Activated CD4-positive, alpha-beta memory T cell treated with anti-CD3 and anti-CD28 coated beads, Interleukin-2, amount 10 ng/mL, durations not matched to agents 7 days and 5 days (primary cell): Measurements from ENCODE around the gene PSG6. TPM values are rescaled to one million over a fixed set of nuclear protein-coding genes. Genes with fewer than 3 reads are reported as not detected.
"Not testable (repeated sequence)": the region's sequence is repeated elsewhere in the genome, so short reads cannot be mapped to it uniquely, and the experiment has no call there.

ENCODE experiments used
- CTCF ChIA-PET: fragments of 350-600 bp; sonication (Branson Sonifier 250); formaldehyde crosslinking; loops from one replicate; lab custom pipeline; 2021; ENCODE audit warnings: antibody characterized with exemption, inconsistent platforms; lab: Charles Lee
- POLR2A ChIA-PET: fragments of 350-600 bp; sonication (Branson Sonifier 250); formaldehyde crosslinking; loops from one replicate; lab custom pipeline; 2021; ENCODE audit warnings: antibody characterized with exemption; lab: Charles Lee
- DNase-seq: peaks from one replicate; pipeline ENCODE4 v3.0.0-alpha.2; 2020
- H3K27ac Mint-ChIP-seq: one replicate; pipeline ENCODE4 v1.8.0; 2021; ENCODE audit warnings: mild to moderate bottlenecking, mixed read lengths
- H3K27me3 Mint-ChIP-seq: one replicate; pipeline ENCODE4 v1.8.0; 2021; ENCODE audit warnings: mixed read lengths
- H3K36me3 Mint-ChIP-seq: one replicate; pipeline ENCODE4 v1.8.0; 2021; ENCODE audit warnings: low read depth, mixed read lengths
- H3K4me1 Mint-ChIP-seq: one replicate; pipeline ENCODE4 v1.8.0; 2021; ENCODE audit warnings: mixed read lengths
- H3K4me3 Mint-ChIP-seq: one replicate; pipeline ENCODE4 v1.8.0; 2021; ENCODE audit warnings: mild to moderate bottlenecking, mixed read lengths
- H3K9me3 Mint-ChIP-seq: one replicate; pipeline ENCODE4 v1.8.0; 2021; ENCODE audit warnings: mixed read lengths
- total RNA-seq, 2 experiments: library from RNA; stranded (reverse); gene quantifications; one replicate each; pipeline ENCODE4 v1.2.3, GENCODE V29; 2021

The PSG6 gene
- total RNA-seq, 2 experiments from 2014 or later, result not detected

DNA sequence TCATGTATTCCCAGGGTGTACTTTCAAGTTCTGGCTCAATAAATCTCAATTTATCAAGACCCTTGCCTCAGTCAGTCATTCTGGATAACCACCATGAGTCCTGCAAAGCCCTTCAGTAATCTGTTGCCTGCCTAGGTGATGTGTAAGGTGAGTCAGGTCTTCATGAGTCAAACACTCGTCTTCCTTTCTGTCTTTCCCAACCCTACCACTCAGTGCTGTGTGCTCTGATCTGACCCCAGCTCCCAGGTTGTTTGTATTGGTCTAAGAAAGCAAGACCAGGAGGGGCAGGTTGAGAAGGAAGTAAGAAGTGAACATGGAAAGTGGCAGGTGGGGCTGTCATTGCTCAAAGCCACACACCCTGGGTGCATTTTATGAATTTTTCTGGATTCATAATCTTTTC is 20.0 kb downstream of the PSG6 start:
- H3K36me3 Mint-ChIP-seq, H3K27ac Mint-ChIP-seq, H3K4me1 Mint-ChIP-seq, CTCF ChIA-PET, POLR2A ChIA-PET, H3K9me3 Mint-ChIP-seq, H3K4me3 Mint-ChIP-seq, DNase-seq, H3K27me3 Mint-ChIP-seq: not testable (repeated sequence)

DNA sequence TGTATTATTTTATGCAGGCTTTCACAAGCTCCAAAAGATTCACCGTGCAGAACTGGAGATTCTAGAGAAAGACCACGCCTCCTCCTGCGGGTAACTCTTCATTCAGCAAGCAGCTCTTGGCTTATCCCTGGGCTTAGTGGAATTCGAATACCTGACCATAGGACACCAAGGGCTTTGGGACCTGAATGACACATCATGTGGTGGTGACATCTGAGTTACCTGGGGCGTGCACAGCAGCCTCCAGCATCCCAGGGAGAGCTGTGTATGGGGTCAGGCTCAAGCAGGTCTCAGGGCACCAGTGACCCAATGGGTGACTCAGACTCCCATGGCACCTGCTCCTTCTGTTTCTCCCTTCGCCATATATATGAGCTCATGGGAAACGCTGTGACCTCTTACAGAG is 27.2 kb downstream of the PSG6 start:
- H3K36me3 Mint-ChIP-seq, POLR2A ChIA-PET: not testable (repeated sequence)

DNA sequence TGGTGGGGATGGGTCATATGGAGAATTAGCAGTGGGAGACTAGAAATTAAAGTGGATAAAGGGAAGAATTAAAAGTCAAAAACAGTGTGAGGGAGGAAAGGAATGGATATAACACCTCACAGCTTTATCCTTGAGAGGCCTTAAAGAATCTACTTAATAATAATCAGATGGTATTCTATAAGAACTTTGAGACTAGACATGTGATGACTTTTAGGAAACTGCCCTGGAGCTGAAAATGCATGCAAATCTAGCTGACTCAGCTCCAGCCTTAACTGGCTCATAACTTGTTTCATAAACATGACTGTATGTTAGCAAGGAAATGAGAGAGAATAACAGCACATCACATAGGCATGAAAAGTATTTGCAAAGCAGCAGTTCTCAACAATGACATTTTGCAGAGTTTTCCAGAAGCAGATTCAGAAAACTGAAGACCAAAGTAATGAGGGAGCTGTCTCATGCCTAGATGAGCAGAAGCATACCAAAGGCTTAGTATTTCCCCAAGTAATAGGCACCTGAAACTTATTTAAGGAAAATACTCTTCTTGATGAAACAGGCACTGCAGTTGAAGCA is 29.7 kb downstream of the PSG6 start:
- CTCF ChIA-PET, H3K9me3 Mint-ChIP-seq, H3K4me3 Mint-ChIP-seq, H3K36me3 Mint-ChIP-seq, H3K27me3 Mint-ChIP-seq, H3K27ac Mint-ChIP-seq, DNase-seq, POLR2A ChIA-PET, H3K4me1 Mint-ChIP-seq: not testable (repeated sequence)

More for the DNA sequence above, 27.2 kb downstream of the PSG6 start:
- H3K27ac Mint-ChIP-seq, H3K4me3 Mint-ChIP-seq, H3K9me3 Mint-ChIP-seq, H3K4me1 Mint-ChIP-seq, DNase-seq, H3K27me3 Mint-ChIP-seq, CTCF ChIA-PET: not testable (repeated sequence)

DNA sequence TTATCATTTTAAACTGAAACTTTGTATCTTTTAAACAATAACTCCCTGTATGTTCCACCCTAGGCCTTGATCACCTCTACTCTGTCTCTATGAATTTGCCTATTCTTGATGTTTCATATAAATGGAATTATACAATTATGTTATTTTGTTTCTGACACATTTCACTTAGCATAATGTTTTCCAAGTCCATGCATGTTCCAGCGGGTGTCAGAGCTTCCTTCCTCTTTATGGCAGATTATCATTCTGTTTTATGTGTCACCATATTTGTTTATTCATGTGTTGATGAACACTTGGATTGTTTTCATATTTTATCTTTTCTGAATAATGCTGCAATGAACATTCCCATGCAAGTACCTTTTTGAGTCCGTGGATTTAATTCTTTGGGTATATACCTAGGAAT is 35.0 kb downstream of the PSG6 start:
- POLR2A ChIA-PET, H3K27ac Mint-ChIP-seq, H3K36me3 Mint-ChIP-seq, H3K9me3 Mint-ChIP-seq, H3K4me3 Mint-ChIP-seq, H3K27me3 Mint-ChIP-seq, H3K4me1 Mint-ChIP-seq, DNase-seq: not testable (repeated sequence)
- CTCF ChIA-PET, result interaction anchor here (0.6 to 1.6 kb wide), 2 partner anchors 35 to 40 kb away, joined by 3 read pairs; partner anchors contain the start of gene PSG6

DNA sequence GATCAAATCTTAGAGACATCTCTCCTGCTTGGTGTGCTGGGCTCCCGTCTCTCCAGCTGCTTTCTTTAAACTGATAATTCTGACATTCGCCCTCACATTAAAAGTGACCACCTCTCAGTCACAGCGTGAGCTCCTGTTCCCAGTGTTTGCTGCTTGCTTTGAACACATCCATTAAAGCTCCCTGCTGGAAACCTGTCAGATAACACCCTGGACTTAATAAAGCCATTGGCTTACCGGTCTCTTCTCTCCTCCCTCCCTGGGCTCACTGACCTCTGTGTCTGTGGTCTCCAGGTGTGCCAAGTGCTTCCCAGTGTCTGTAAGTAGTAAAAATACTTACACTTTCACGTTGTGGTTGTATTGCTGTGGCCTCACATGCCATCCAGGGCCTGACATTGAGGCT is 35.7 kb downstream of the PSG6 start:
- DNase-seq, CTCF ChIA-PET, H3K27me3 Mint-ChIP-seq, H3K4me3 Mint-ChIP-seq, POLR2A ChIA-PET, H3K9me3 Mint-ChIP-seq, H3K36me3 Mint-ChIP-seq, H3K4me1 Mint-ChIP-seq, H3K27ac Mint-ChIP-seq: not testable (repeated sequence)

DNA sequence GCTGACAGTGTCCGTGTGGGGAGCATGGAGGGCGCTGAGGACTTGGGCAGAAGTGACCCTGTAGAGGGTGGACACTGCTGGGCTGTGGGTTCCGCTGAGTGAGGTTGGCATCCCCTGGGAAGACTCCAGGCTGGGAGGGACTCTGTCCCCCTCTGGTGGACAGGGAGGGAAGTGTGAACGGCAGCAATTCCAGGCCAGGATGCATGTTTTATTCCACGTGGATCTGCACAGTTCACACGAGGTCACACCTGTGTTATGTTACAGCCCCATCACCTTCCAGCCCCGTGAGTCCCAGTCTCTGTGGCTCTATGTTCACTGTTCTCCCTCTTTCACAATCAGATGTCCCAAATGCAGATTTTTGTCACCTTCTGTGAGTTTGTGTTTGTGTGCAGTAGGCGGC is 36.4 kb downstream of the PSG6 start:
- H3K4me3 Mint-ChIP-seq, DNase-seq, H3K27ac Mint-ChIP-seq, CTCF ChIA-PET, POLR2A ChIA-PET, H3K36me3 Mint-ChIP-seq, H3K4me1 Mint-ChIP-seq, H3K27me3 Mint-ChIP-seq, H3K9me3 Mint-ChIP-seq: not testable (repeated sequence)

DNA sequence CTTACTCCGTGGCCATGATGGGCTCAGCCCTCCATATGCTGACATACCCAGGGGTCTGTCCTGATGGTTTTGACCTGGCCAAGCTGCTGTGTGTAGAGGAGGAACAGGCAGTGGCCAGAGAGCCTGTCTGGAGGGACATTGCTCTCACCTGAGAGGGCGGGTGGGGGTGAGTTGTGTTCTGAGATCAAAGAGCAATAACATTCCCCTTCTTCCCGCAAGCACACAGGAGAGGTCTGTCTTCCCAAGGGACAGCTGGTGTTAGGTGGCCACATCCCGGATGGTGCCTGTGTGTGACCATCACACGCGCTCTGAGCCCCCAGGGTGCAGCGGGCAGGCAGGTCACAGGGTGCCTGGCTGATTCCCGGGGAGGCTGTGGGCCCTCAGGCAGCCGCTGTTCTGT is 37.1 kb downstream of the PSG6 start:
- POLR2A ChIA-PET, H3K4me1 Mint-ChIP-seq, H3K27ac Mint-ChIP-seq, CTCF ChIA-PET, H3K27me3 Mint-ChIP-seq, H3K36me3 Mint-ChIP-seq, H3K9me3 Mint-ChIP-seq, DNase-seq, H3K4me3 Mint-ChIP-seq: not testable (repeated sequence)

DNA sequence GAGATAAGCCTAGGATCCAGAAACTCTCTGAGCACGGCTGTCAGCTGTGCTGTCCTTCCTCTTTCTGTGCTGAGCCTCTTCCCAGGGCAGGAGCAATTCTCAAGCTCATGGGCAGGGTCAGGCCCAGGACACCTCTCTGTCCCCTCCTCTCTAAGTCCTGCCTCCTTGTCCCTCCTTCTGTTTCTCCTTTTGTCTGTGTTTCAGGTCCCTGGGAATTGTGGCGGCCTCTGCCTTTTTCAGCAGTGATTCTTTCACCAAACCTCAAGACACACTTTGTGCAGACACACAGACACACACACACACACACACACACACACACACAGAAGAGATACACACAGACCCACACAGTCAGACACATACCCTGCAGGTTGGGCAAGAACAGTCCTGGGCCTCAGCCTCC is 38.1 kb downstream of the PSG6 start, which contains the start of gene PSG1:
PSG1 (minus strand) TSS at position 101 of the 400 bp plus-strand sequence. CDS start 132 bp downstream, outside the sequence.
- no peaks in the 10 kb centered on the region for H3K4me1 Mint-ChIP-seq
- H3K27ac Mint-ChIP-seq, result no peak within 1 kb of the TSS
- H3K27me3 Mint-ChIP-seq, result peaks cover 1% of the 10 kb centered on the region
- H3K36me3 Mint-ChIP-seq, result no peaks in the 10 kb centered on the region
- CTCF ChIA-PET, result no interaction called here
- no peak within 1 kb of the TSS for H3K4me3 Mint-ChIP-seq
- H3K9me3 Mint-ChIP-seq, result no peaks in the 10 kb centered on the region
- DNase-seq, result no peak
- POLR2A ChIA-PET, result no interaction called here

DNA sequence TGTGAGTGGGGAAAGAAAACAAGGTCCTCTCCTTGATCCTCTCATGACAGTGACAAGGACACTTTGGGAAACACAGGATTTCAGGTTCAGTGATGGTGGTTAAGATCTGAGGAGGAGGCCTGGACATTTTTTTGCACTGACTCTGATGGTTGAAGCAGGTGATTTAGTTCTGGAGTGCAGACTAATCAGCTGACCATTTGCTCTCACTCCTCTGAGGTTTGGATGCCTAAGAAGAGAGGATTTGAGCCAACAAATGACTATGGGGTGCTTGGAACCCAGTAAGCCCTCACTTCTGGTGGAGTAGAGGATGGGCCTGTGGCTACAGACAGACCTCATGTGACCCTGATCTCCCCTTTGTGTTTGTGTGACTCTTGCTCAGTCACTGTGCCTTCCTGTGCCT is 41.1 kb downstream of the PSG6 start:
- DNase-seq, H3K27me3 Mint-ChIP-seq, H3K4me1 Mint-ChIP-seq, H3K27ac Mint-ChIP-seq, H3K36me3 Mint-ChIP-seq, CTCF ChIA-PET, H3K9me3 Mint-ChIP-seq, H3K4me3 Mint-ChIP-seq, POLR2A ChIA-PET: not testable (repeated sequence)

DNA sequence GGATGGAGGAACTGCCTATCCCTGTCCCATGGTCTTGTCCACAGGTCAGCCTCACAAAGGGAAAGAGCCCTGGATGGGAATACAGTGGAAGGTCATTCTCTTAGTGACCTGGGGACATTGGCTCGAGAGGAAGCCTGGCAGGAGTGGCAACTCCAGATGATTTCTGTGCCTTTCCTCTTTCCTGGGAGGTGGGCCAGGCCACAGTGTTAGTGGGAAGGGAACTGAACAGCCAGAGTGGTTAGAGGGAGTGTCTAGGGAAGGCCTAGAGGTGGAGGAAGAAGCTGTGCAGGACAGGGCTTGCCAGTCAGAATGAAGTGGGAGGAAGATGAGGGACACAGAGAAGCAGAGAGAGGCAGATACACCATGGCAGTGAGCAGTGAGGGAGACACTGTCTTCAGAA is 41.8 kb downstream of the PSG6 start:
- DNase-seq, H3K4me3 Mint-ChIP-seq, H3K27ac Mint-ChIP-seq, H3K36me3 Mint-ChIP-seq, H3K9me3 Mint-ChIP-seq, POLR2A ChIA-PET, H3K4me1 Mint-ChIP-seq, H3K27me3 Mint-ChIP-seq, CTCF ChIA-PET: not testable (repeated sequence)

DNA sequence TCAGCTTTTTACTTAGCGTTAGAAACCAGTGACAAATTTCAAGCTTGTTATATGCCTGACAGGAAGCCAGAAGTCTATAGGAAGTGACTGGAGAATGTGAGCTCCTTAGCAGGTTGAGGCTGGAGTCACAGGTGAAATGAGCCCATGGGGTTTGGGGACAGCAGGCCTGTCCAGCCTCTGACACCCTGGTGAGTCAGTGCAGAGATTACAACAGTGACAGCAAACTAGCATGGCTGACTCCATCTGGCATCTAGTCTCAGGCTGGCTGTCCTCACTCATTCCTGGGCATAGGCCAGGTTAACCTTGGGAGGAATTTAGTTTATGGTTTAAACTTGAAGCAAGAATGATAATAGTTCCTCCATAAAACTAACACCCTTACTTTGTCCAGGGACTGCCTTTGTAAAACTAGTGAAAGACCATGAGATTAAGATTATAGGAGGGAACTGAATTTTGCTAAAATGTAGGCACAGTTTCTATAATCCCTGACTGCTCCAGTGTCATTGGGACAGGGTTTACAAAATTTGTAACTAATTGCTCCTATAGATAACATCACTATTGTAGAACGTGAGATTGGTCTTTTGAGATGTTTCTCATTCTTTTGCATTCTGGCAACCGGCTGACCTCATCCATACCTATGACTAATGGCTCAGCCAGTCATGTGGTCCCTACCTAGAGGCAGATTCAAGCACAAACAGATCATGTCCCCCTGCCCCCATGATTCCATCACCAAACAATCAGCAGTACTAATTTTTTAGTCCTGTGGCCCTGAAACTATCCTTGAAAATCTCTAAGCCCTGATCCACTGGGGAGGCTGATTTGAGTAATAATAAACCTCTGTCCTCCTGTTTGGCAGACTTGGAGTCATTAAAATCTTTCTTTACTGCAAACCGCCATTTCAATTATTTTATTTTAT is 42.5 kb downstream of the PSG6 start:
- H3K4me3 Mint-ChIP-seq, H3K27ac Mint-ChIP-seq, H3K9me3 Mint-ChIP-seq, CTCF ChIA-PET, H3K4me1 Mint-ChIP-seq, H3K36me3 Mint-ChIP-seq, DNase-seq, POLR2A ChIA-PET, H3K27me3 Mint-ChIP-seq: not testable (repeated sequence)

DNA sequence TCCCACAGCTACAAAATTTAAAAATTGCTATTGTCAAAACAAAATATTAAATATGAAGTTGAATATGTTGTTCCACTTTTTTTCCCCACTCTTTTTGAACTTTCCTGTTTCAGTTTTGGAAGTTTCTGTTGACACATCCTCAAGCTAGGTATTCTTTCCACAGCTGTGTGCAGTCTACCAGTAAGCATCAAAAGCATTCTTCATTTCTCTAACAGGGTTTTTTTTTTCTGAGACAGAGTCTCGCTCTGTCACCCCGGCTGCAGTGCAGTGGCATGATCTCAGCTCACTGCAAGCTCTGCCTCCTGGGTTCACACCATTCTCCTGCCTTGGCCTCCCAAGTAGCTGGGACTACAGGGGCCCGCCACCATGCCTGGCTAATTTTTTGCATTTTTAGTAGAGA is 43.6 kb downstream of the PSG6 start:
- POLR2A ChIA-PET, H3K9me3 Mint-ChIP-seq, DNase-seq, CTCF ChIA-PET, H3K27ac Mint-ChIP-seq, H3K36me3 Mint-ChIP-seq, H3K27me3 Mint-ChIP-seq, H3K4me3 Mint-ChIP-seq, H3K4me1 Mint-ChIP-seq: not testable (repeated sequence)

DNA sequence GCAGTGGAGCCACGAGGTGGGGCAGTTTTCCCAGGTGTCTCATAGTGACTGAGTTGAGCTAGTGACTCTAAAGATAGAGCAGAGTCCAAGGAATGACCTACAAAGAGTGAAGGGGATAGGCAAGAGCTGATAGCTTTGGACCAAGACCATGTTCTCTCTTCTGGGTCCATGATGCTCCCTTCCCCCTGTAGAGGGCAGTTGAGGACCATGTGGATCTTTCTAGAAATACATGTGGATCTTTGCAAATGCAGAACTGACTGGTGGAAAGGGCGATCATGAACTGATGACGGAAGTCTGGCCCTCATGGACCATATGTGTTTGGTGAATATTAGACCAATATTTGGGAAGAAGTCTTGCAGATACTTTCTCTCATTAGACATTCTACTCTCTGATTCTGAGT is 45.1 kb downstream of the PSG6 start:
- Mint-ChIP-seq H3K36me3 (no peaks in the 10 kb centered on the region), H3K27ac (no peak overlapping the region), H3K4me1 (no peaks in the 10 kb centered on the region), H3K27me3 (no peaks in the 10 kb centered on the region), H3K4me3 (no peak overlapping the region), H3K9me3 (no peaks in the 10 kb centered on the region)
- ChIA-PET CTCF (no interaction called here), POLR2A (no interaction called here)
- no peak for DNase-seq

DNA sequence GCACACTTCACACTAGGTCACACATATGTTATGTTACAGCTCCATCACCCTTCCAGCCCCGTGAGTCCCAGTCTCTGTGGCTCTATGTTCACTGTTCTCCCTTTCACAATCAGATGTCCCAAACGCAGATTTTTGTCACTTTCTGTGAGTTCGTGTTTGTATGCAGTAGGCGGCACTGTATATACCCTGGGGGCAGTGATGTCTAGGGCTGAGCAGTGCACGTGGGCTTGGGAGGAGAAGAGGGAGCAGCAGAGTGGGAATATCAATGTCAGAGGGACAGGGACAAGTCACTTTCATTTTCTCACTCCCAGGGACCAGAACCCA is 60.2 kb downstream of the PSG6 start:
- ChIA-PET POLR2A (no interaction called here), CTCF (no interaction called here)
- Mint-ChIP-seq H3K4me1 (no peaks in the 10 kb centered on the region), H3K27me3 (no peaks in the 10 kb centered on the region), H3K4me3 (no peak overlapping the region), H3K36me3 (no peaks in the 10 kb centered on the region), H3K9me3 (no peaks in the 10 kb centered on the region), H3K27ac (no peak overlapping the region)
- DNase-seq, result no peak
